Parathyroid adenoma (tissue), 2 donors: ENCODE data around the gene MEIOSIN.

Source experiments
- H2AFZ ChIP-seq: fragments of 300-600 bp; sonication (generic); one replicate; pipeline ENCODE4 v1.7.0; 2017; ENCODE audit warnings: antibody characterized with exemption, mild to moderate bottlenecking
- H3K27ac ChIP-seq: fragments of 300-600 bp; sonication (generic); one replicate; pipeline ENCODE4 v1.7.0; 2017
- H3K27me3 ChIP-seq: fragments of 300-600 bp; sonication (generic); one replicate; pipeline ENCODE4 v1.7.0; 2017; ENCODE audit warnings: low read length; ENCODE audit not compliant: control insufficient read depth, insufficient read depth
- H3K36me3 ChIP-seq: fragments of 300-600 bp; sonication (generic); one replicate; pipeline ENCODE4 v1.7.0; 2017; ENCODE audit warnings: low read length; ENCODE audit not compliant: control insufficient read depth, insufficient read depth
- H3K4me1 ChIP-seq: fragments of 300-600 bp; sonication (generic); one replicate; pipeline ENCODE4 v1.7.0; 2017; ENCODE audit warnings: control low read depth
- H3K4me2 ChIP-seq: fragments of 300-600 bp; sonication (generic); one replicate; pipeline ENCODE4 v1.7.0; 2017; ENCODE audit warnings: low read length
- H3K4me3 ChIP-seq: fragments of 300-600 bp; sonication (generic); one replicate; pipeline ENCODE4 v1.7.0; 2017; ENCODE audit warnings: low read depth, low read length
- H3K79me2 ChIP-seq: fragments of 300-600 bp; sonication (generic); one replicate; pipeline ENCODE4 v1.7.0; 2017; ENCODE audit warnings: control low read depth
- H3K9ac ChIP-seq: fragments of 300-600 bp; sonication (generic); one replicate; pipeline ENCODE4 v1.7.0; 2017; ENCODE audit warnings: mild to moderate bottlenecking
- H3K9me3 ChIP-seq: fragments of 300-600 bp; sonication (generic); one replicate; pipeline ENCODE4 v1.7.0; 2017; ENCODE audit warnings: low read length; ENCODE audit not compliant: control insufficient read depth
- CTCF ChIP-seq: fragments of 300-600 bp; sonication (generic); IDR thresholded peaks from one replicate; pipeline ENCODE4 v1.7.0; 2017; ENCODE audit warnings: antibody characterized with exemption, mild to moderate bottlenecking
- donor health status: primary hyperparathyroidism.

Gene MEIOSIN

GRCh38 chr19:45767410-45767880, 34.2 kb downstream of the MEIOSIN start:
- no peak for TF ChIP-seq CTCF
- H3K4me1 ChIP-seq, result peaks cover 33% of the 10 kb centered on the region
- peaks cover 16% of the 10 kb centered on the region for H3K79me2 ChIP-seq
- H3K9ac ChIP-seq, result peak overlapping the region; percentile 77
- H3K4me2 ChIP-seq, result peak overlapping the region; percentile 86
- peak overlapping the region; percentile 95 for H3K27ac ChIP-seq
- peak overlapping the region; percentile 69 for H2AFZ ChIP-seq
- H3K27me3 ChIP-seq, result no peaks in the 10 kb centered on the region
- H3K36me3 ChIP-seq, result no peaks in the 10 kb centered on the region
- no peaks in the 10 kb centered on the region for H3K9me3 ChIP-seq
- H3K4me3 ChIP-seq, result peak overlapping the region; percentile 77

DNA sequence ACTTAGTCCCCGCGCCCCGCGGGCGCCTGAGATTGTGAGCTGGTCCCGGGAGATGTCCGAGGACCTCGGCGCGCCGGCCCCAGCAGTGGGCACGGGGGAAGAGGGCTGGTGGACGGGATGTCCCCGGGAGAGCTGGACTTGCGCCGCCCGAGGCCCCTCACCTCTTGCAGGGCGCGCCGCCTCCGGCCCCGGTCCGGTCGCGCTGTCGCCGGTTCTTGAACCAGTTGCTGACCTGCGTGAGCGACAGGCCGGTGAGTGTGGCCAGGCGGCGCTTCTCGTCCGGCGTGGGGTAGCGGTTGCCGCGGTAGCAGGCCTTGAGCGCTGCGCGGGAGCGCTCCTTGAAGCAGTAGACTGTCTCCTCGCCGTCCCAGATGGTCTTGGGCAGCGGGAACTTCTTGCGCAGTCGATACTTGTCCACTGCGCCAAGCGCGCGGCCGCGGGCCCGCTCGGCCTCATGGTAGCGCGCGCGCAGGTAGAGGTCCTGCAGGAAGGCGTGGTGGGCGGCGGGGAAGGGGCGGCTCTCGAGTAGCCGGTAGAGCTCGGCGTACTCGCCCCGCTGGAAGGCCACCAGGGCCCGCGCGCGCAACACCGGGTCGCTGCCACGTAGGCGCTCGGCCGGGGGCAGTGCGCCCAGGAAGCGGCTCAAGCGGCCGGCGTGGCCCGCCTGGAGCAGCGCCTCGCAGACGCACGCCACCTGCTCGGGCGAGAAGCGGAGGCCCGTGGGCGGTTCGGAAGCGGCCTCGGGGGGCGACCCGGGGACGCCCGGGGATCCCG, 34.8 kb downstream of the MEIOSIN start:
- Histone ChIP-seq H3K27me3 (no peaks in the 10 kb centered on the region), H3K4me2 (peak overlapping the region; percentile 86), H3K27ac (peak overlapping the region; percentile 95), H3K36me3 (no peaks in the 10 kb centered on the region), H3K4me3 (peak overlapping the region; percentile 77), H2AFZ (peak overlapping the region; percentile 69), H3K9ac (peak overlapping the region; percentile 62), H3K9me3 (no peaks in the 10 kb centered on the region), H3K4me1 (peaks cover 33% of the 10 kb centered on the region), H3K79me2 (peaks cover 16% of the 10 kb centered on the region)
- TF ChIP-seq CTCF, result no peak

DNA sequence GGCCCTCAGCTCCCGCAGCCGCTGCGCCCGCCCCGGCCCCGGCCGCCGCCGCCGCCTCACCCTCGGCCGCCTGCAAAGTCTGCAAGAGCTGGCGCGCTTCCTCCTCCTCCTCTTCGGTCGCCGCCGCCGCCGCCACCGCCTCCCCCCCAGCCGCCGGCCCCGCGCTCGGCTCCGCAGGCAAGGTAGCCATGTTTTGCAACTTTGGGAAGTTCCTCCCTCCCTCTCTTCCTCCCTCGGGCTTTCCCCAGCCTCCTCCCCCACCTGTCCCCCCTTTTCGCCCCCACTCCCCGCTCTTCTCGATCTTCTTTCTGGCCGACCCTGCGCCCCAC, 35.4 kb downstream of the MEIOSIN start:
- no peak for TF ChIP-seq CTCF
- peak overlapping the region; percentile 93 for H3K4me3 ChIP-seq
- H3K27me3 ChIP-seq, result no peaks in the 10 kb centered on the region
- peak overlapping the region; percentile 95 for H3K4me2 ChIP-seq
- H3K27ac ChIP-seq, result peak overlapping the region; percentile 95
- peaks cover 33% of the 10 kb centered on the region for H3K4me1 ChIP-seq
- H3K9ac ChIP-seq, result peak overlapping the region; percentile 23
- peak overlapping the region; percentile 74 for H2AFZ ChIP-seq
- no peaks in the 10 kb centered on the region for H3K9me3 ChIP-seq
- peaks cover 16% of the 10 kb centered on the region for H3K79me2 ChIP-seq
- no peaks in the 10 kb centered on the region for H3K36me3 ChIP-seq

DNA sequence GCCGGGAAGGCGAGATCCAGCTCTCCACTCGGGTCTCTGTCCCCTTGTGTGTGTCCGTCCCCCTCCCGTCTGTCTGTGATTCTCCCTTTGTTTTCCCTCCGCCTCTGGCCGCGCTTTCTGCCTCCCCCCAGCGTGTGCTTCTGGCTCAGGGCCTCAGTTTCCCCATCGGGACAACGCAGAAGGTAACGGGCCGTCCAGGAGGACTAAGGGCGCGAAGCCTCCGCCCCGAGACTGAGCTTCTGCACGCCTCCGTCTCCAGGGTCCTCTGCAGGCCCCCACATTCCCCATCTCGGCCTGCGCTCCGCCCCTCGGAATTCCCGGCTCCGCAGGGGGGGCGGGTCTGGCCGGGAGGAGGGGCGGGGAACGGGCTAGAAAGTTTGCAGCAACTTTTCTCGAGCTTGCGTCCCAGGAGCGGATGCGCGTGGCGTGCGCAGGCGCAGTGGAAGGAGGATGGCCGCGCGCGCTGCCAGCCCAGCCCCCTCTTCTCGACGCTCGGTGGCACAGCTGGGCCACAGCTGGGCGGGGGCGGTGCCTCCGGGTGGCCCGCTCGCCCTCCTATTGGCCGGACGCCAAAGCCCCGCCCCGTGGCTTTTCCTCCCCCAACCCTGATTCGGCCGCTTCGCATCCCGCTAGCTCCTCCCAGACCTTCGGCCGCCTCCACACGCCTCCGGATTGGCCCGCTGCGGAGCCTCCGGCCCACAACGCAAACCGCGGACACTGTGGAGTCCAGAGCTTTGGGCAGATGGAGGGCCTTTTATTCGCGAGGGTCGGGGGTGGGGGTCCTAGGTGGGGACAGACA, 35.9 kb downstream of the MEIOSIN start, which contains the start of gene SIX5:
Gene SIX5 (minus strand): TSS at position 269 of the 799 bp plus-strand sequence. CDS start 408 bp downstream, outside the sequence.
- H3K4me1 ChIP-seq, result peaks cover 29% of the 10 kb centered on the region
- no peak for TF ChIP-seq CTCF
- no peaks in the 10 kb centered on the region for H3K36me3 ChIP-seq
- H3K4me3 ChIP-seq, result peak within 1 kb of the TSS; percentile 93
- H3K4me2 ChIP-seq, result peak within 1 kb of the TSS; percentile 98
- H3K79me2 ChIP-seq, result peaks cover 16% of the 10 kb centered on the region
- no peaks in the 10 kb centered on the region for H3K9me3 ChIP-seq
- H2AFZ ChIP-seq, result peak within 1 kb of the TSS; percentile 92
- H3K27me3 ChIP-seq, result no peaks in the 10 kb centered on the region
- peak within 1 kb of the TSS; percentile 95 for H3K27ac ChIP-seq
- peak within 1 kb of the TSS; percentile 23 for H3K9ac ChIP-seq
